ENCODE data around the gene LSM14A. TPM values are rescaled to one million over a fixed set of nuclear protein-coding genes. Genes with fewer than 3 reads are reported as not detected.

The LSM14A gene
- total RNA-seq, 3 donors from 2014 or later = 126 to 134 (median 129) TPM

DNA sequence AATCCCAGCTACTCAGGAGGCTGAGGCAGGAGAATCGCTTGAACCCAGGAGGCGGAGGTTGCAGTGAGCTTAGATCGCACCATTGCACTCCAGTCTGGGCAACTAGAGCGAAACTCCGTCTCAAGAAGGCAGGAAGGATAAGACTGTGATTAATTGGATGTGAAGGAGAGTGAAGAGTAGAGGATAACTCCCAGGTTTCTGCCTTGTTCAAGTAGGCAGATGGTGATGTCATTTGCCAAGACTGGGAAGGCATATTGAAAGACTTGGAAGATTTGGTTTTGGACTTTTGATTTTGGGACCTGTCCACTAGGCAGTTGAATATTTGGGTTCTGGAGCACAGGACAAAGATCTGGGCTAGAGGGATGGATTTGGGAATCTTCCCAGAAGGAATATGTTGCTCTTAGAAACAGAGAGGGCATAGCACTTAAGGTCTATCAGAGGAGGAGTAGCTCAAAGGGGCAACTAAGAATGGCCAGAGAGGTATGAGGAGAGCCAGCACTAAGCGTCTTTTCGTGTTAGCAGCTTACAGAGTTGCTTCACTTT lies 102.1 kb downstream of the LSM14A start:
- Mint-ChIP-seq H3K36me3 (ENCODE audit: insufficient read depth) (peaks cover 11% of the 10 kb centered on the region), H3K9me3 (no peaks in the 10 kb centered on the region), H3K4me3 (no peak overlapping the region), H3K27me3 (ENCODE audit: low read depth) (no peaks in the 10 kb centered on the region), H3K4me1 (ENCODE audit: low read depth) (peaks cover 71% of the 10 kb centered on the region)
- ATAC-seq (no peak), DNase-seq (no peak)

- Mint-ChIP-seq H3K4me3 (no peak overlapping the region), H3K36me3 (ENCODE audit: insufficient read depth) (peaks cover 11% of the 10 kb centered on the region), H3K4me1 (ENCODE audit: low read depth) (peaks cover 65% of the 10 kb centered on the region), H3K27me3 (ENCODE audit: low read depth) (no peaks in the 10 kb centered on the region), H3K9me3 (no peaks in the 10 kb centered on the region)
- DNase-seq = no peak
- no peak for ATAC-seq
These were observed 102.7 kb downstream of the LSM14A start for GRCh38 chr19:34274827-34275625.

GRCh38 chr19:34275705-34276104 lies 103.4 kb downstream of the LSM14A start:
- DNase-seq (no peak), ATAC-seq (no peak)
- Mint-ChIP-seq H3K4me3 (no peak overlapping the region), H3K27me3 (ENCODE audit: low read depth) (no peaks in the 10 kb centered on the region), H3K9me3 (no peaks in the 10 kb centered on the region), H3K4me1 (ENCODE audit: low read depth) (peaks cover 58% of the 10 kb centered on the region), H3K36me3 (ENCODE audit: insufficient read depth) (peaks cover 11% of the 10 kb centered on the region)

DNA sequence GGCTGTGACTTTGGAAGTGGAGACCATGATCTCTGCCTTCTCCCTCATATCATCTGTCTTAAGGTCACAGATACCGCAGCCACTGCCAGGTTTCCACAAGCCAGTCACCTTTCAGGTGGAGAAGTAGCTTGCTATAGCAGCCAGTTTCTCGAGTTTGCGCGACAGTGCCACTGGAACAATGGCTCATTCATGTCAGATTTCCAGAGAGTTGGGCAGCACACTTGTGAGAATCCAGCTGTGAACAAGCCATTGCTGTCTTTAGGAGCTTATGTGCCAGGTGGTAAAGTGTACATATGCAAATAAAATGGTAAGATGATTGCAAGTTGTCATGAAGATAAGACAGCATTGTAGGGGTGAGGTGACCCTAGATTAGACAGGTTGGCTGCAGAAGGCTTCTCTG lies 104.3 kb downstream of the LSM14A start:
- no peak for DNase-seq
- ATAC-seq = peak in 1 of 2 donors; percentile 7
- no peaks in the 10 kb centered on the region for H3K27me3 Mint-ChIP-seq (ENCODE audit: low read depth)
- H3K4me3 Mint-ChIP-seq = peak overlapping the region; percentile 25
- H3K36me3 Mint-ChIP-seq (ENCODE audit: insufficient read depth) = peaks cover 14% of the 10 kb centered on the region
- H3K4me1 Mint-ChIP-seq (ENCODE audit: low read depth) = peaks cover 53% of the 10 kb centered on the region
- H3K9me3 Mint-ChIP-seq = no peaks in the 10 kb centered on the region

GRCh38 chr19:34277244-34277643 lies 104.9 kb downstream of the LSM14A start:
- Mint-ChIP-seq H3K27me3 (ENCODE audit: low read depth) (no peaks in the 10 kb centered on the region), H3K4me3 (no peak overlapping the region), H3K9me3 (no peaks in the 10 kb centered on the region), H3K36me3 (ENCODE audit: insufficient read depth) (peaks cover 18% of the 10 kb centered on the region), H3K4me1 (ENCODE audit: low read depth) (peaks cover 51% of the 10 kb centered on the region)
- ATAC-seq = no peak
- DNase-seq = no peak

DNA sequence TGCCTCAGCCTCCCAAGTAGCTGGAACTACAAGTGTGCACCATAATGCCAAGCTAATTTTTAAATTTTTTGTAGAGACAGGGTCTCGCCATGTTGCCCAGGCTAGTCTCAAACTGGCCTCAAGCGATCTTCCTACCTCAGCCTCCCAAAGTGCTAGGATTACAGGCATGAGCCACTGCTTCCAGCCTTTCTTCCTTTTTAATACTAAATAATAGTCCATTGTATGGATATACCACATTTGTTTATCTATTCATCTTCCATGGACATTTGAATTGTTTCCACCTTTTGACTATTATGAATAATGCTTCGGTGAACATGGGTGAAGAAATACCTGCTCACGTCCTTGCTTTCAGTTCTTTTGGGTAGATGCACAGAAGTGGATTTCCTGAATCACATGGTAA lies 106.5 kb downstream of the LSM14A start:
- Mint-ChIP-seq H3K4me3 (no peak overlapping the region), H3K36me3 (ENCODE audit: insufficient read depth) (peaks cover 19% of the 10 kb centered on the region), H3K4me1 (ENCODE audit: low read depth) (peaks cover 48% of the 10 kb centered on the region), H3K27me3 (ENCODE audit: low read depth) (no peaks in the 10 kb centered on the region), H3K9me3 (no peaks in the 10 kb centered on the region)
- ATAC-seq (no peak), DNase-seq (no peak)

Other genes starting within 250 kb of the LSM14A start
- 1 to 10 TPM; 8.1 to 8.9 (median 8.4) TPM for gene GARRE1, start 82.0 kb downstream of the LSM14A start, total RNA-seq
- 100 to 1,000 TPM; 383 to 449 (median 421) TPM for gene GPI, start 192.7 kb downstream of the LSM14A start, total RNA-seq
- gene PDCD2L, start 231.9 kb downstream of the LSM14A start, total RNA-seq = 10 to 100 TPM; 55.9 to 65.0 (median 63.5) TPM

Data from activated T-cell treated with anti-CD3 and anti-CD28 coated beads, Interleukin-2, amount 50 U/mL, for 4 hours (primary cell).